ENCODE results near the gene NEURL1.

Gene NEURL1

GRCh38 chr10:103569896-103570295 lies 76.4 kb downstream of the NEURL1 start:
- DNase-seq = no peak

- no peak for DNase-seq
Observed at GRCh38 chr10:103570844-103571655, 77.5 kb downstream of the NEURL1 start.

- no peak for DNase-seq
Observed at GRCh38 chr10:103571656-103571975, 78.1 kb downstream of the NEURL1 start.

GRCh38 chr10:103572347-103573204 lies 79.1 kb downstream of the NEURL1 start:
- DNase-seq = no peak

GRCh38 chr10:103573205-103573487 lies 79.6 kb downstream of the NEURL1 start:
- no peak for DNase-seq

GRCh38 chr10:103574097-103575061 lies 80.9 kb downstream of the NEURL1 start:
- DNase-seq = no peak

- no peak for DNase-seq
Observed at GRCh38 chr10:103575416-103576075, 82.0 kb downstream of the NEURL1 start.

GRCh38 chr10:103576076-103576471 lies 82.6 kb downstream of the NEURL1 start:
- DNase-seq = no peak

- peak; percentile 7 for DNase-seq
Observed at GRCh38 chr10:103576862-103577261, 83.4 kb downstream of the NEURL1 start.

- DNase-seq = no peak
Observed at GRCh38 chr10:103578782-103579382, 85.4 kb downstream of the NEURL1 start.

- DNase-seq = no peak
Observed at GRCh38 chr10:103580011-103580410, 86.5 kb downstream of the NEURL1 start.

- no peak for DNase-seq
Observed at GRCh38 chr10:103580430-103580829, 86.9 kb downstream of the NEURL1 start.

- no peak for DNase-seq
Observed at GRCh38 chr10:103581499-103581898, 88.0 kb downstream of the NEURL1 start.

- no peak for DNase-seq
Observed at GRCh38 chr10:103582331-103583123, 89.0 kb downstream of the NEURL1 start.

- DNase-seq = no peak
Observed at GRCh38 chr10:103583871-103584215, 90.3 kb downstream of the NEURL1 start.

- DNase-seq = no peak
Observed at GRCh38 chr10:103584216-103585010, 90.9 kb downstream of the NEURL1 start.

GRCh38 chr10:103585011-103585405 lies 91.5 kb downstream of the NEURL1 start:
- DNase-seq = no peak

- DNase-seq = no peak
Observed at GRCh38 chr10:103587073-103587472, 93.6 kb downstream of the NEURL1 start.

- DNase-seq = no peak
Observed at GRCh38 chr10:103589074-103589630, 95.6 kb downstream of the NEURL1 start.

GRCh38 chr10:103590060-103590459 lies 96.6 kb downstream of the NEURL1 start:
- no peak for DNase-seq
